Inflammatory macrophage treated with lipopolysaccharide for 1 hour (primary cell): ENCODE measurements around the gene NCF1.
"Not testable (repeated sequence)": the region's sequence is repeated elsewhere in the genome, so short reads cannot be mapped to it uniquely, and the experiment has no call there.

Experiments used
- DNase-seq, 2 donors: peaks; one replicate each; pipeline ENCODE4 v3.0.0-alpha.2; 2020 to 2022

The NCF1 gene

DNA sequence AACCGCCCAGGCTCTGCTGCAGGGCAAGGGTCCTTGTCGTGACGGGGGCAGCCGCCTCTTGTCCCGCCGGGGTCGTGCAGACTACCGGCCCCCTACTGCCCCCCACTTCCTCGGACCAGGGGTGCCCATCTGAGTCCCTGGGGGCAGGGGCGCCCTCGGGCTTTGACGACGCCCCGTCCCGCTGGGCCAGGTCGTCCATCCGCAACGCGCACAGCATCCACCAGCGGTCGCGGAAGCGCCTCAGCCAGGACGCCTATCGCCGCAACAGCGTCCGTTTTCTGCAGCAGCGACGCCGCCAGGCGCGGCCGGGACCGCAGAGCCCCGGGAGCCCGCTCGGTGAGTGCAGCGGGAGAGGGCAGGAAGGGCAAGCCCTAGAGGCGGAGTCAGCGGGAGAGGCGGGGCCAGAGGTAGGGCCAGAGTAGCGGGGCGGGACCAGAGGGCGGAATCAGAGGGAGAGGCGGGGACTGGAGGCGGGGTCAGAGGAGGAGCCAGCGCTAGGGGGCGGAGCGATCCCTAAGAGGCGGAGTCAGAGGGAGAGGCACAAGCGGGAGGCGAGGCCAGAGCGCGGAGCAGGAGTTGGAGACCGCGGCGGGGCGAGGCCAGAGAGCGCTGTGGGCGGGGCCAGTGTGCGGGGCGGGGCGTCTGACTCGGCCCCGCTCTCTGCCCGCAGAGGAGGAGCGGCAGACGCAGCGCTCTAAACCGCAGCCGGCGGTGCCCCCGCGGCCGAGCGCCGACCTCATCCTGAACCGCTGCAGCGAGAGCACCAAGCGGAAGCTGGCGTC is 14.7 kb downstream of the NCF1 start:
- peak; percentile 87 to 98 for DNase-seq

DNA sequence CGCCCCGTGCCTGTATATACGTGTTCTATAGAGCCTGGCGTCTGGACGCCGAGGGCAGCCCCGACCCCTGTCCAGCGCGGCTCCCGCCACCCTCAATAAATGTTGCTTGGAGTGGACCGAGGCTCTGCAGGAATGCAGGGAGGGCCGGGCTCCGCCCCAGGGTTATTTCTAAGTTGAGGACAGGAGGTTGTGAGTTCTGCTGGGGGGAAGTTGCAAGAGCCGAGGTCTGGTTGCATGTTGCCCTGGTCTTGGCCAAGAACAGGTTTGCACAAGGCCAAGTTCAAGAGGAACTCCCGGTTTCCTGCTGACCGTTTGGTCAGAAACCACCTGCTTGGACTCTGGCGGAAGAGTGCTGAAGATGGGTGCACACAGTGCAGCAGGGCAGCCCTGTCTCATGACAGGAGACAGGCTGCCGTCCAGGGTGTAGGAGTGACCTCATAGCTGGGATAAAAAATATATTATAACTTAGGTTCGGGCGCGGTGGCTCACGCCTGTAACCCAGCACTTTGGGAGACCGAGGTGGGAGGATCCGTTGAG is 15.5 kb downstream of the NCF1 start:
- DNase-seq, result not testable (repeated sequence)

DNA sequence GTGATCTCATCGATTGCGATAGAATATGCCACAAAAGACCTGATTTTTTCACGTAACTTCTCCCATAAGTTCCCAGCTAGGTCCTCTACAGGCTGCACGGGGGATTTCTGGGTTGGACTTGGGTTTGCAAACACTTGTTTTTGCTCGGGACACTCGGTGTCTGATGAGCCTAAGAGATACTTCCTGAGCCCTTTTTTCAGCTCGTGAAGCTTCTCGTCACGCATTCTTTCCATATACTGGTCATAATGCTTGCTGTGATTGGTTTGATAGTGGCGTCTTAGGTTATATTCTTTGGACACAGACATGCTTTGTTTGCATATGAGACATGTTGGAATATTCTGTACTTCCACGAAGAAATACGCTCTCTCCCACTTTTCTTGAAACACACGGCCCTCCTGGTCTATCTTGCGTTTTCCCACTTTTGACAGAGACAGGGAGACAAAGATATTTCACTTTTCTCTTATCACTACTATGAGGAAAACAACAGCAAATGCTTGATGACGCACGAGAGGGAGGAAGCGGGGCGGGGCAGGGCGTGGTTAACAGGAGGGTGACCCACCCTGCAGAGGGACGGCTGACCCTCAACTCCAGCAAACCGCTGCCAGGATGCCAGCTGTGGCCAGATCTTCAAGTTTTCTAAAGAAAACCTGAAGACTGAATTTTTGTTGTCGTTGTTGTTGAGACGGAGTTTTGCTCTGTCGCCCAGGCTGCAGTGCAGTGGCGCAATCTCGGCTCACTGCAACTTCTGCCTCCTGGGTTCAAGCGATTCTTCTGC is 24.2 kb downstream of the NCF1 start:
- not testable (repeated sequence) for DNase-seq

DNA sequence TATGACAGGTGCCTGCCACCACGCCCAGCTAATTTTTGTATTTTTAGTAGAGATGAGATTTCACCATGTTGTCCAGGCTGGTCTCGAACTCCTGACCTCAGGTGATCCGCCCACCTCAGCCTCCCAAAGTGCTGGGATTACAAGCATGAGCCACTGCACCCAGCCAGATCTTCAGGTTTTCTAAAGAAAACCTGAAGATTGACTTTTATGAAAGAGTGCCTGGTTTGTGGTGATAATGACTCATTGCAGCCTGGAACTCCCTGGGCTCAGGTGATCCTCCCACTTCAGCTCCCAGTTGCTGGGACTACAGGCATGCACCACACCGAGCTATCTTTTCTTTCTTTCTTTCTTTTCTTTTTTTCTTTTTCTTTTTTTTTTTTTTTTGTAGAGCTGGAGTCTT is 24.8 kb downstream of the NCF1 start:
- not testable (repeated sequence) for DNase-seq

DNA sequence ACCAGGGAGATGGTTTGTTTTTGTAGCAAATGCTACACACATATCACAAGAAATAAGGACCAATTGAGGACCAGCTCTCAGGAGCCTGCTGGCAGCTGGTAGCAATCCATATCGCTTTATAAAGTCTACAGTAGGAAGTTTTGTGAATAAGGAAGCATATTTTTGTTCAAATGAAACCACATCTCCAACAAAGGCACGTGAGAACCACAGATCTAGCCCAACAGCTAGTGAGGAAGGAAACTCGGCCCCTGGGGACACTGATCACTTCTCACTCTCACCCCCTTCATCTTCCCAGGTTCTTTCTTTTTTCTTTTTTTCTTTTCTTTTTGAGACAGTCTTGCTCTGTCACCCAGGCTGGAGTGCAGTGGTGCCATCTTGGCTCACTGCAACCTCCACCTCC is 42.1 kb downstream of the NCF1 start:
- not testable (repeated sequence) for DNase-seq

DNA sequence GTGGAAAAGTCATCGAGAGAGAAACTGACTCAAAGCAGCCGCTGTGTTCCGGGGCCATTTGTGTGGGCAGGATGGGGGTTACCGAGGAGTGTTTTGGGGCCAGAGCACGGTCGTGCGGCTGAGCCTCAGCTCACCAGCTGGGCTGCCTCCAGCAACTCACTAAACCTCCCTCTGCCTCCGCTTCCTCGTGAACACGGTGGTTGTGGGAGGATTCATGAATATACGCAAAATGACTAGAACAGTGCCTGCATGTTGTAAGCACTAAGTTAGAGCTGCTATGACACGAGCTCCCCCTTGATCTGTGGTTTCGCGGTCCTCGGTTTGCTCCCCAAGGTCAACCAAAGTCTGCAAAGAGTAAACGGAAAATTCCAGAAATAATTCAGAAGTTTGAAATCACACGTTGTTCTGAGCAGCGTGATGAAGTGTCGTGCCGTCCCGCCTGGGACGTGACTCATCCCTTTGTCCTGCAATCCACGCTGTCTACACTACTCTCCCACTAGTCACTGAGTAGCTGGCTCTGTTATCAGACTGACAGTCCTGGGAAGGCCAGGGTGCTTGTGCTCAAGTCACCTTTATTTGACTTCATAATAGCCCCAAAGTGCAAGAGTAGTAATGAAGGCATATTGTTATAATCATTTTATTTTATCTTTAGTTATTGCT is 46.5 kb downstream of the NCF1 start:
- not testable (repeated sequence) for DNase-seq

DNA sequence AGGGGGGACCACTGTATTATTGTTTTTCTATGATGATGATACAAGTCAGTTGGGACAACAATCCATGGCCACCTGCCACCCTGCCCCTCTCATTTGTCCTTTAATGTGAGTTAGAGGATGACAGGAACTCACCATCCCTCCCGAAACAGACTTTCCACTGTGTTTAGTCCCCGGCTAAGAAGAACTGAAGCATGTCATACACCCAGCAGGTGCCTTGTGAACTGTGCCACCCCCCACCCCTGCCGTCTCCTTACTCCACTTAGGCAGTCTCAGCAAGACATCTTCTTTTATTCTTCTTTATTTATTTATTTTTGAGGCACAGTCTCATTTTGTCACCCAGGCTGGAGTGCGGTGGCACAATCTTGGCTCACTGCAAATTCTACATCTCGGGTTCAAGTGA is 47.4 kb downstream of the NCF1 start:
- DNase-seq, result not testable (repeated sequence)

DNA sequence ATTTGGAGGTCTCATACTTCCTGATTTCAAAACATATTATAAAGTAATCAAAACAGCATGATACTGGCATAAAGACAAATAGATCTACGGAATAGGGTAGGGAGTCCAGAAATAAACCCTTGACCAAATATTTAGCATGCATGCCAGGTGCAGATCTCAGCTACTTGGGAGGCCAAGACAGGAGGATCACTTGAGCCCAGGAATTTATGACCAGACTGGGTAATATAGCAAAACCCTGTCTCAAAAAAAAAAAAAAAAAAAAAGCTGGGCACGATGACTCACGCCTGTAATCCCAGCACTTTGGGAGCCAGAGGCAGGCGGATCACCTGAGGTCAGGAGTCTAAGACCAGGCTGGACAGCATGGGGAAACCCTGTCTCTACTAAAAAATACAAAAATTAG is 56.1 kb downstream of the NCF1 start:
- DNase-seq, result not testable (repeated sequence)

DNA sequence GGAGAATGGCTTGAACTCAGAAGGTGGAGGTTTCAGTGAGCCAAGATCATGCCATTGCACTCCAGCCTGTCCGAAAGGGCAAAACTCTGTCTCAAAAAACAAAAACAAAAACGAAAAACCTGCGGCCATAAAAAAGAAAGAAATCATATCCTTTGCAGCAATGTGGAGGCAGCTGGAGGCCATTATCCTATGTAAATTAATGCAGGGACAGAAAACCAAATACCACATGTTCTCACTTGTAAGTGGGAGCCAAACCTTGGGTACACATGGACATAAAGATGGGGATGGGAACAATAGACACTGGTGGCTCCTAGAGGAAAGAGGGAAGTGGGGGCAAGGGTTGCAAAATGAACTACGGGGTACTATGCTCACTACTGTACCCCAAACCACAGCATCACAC is 56.6 kb downstream of the NCF1 start:
- not testable (repeated sequence) for DNase-seq
